K562 (cell line): ENCODE measurements around the gene ACADM. TPM values are rescaled to one million over a fixed set of nuclear protein-coding genes. Genes with fewer than 3 reads are reported as not detected.

Source experiments
- ATAC-seq: fragments of 200-7000 bp; cut with Tn5 transposase; 3 replicates; pipeline ENCODE4 v1.9.1; 2020; ENCODE audit warnings: moderate library complexity
- BruUV-seq: library from RNA; stranded (reverse); fragments of 400-500 nt; replicated peaks from 2 replicates; lab custom pipeline; 2021; lab: Mats Ljungman, UMichigan
- CTCF ChIA-PET: fragments of 300-600 bp; formaldehyde crosslinking; extraction: SDS; loops from one replicate; lab custom pipeline; 2021; ENCODE audit warnings: low intra/inter-chr PET ratio; lab: Yijun Ruan, JAX
- POLR2A ChIA-PET: fragments of 300-600, 350-650 bp; sonication (Branson Sonifier 250); formaldehyde crosslinking; extraction: SDS; loops from one replicate; lab custom pipeline; 2021; ENCODE audit warnings: antibody characterized with exemption, inconsistent platforms; lab: Yijun Ruan, JAX
- DNase-seq, 4 experiments: peaks; one replicate each; pipeline versions ENCODE4 v3.0.0 to v3.0.0-alpha.2; 2011 to 2018; ENCODE audit warnings: low spot score in 3 of 4, mixed read lengths in 3 of 4; ENCODE audit errors: extremely low read depth in 1 of 4
- FAIRE-seq: peaks from 2 replicates; lab custom pipeline; 2011; peaks lifted over from hg19 to GRCh38; lab: Jason Lieb, UNC
- H2AFZ ChIP-seq: 2 replicates; pipeline ENCODE4 v1.6.0; 2011; ENCODE audit warnings: low read depth, low read length, control low read depth, inconsistent platforms
- H3K27ac ChIP-seq: fragments of 200-600 bp; 3 replicates; pipeline ENCODE4 v1.8.0; 2011; ENCODE audit warnings: low read depth, mild to moderate bottlenecking, control low read depth, inconsistent platforms, low read length, moderate library complexity, mixed read lengths; ENCODE audit errors: extremely low read depth
- H3K27me3 ChIP-seq, 2 experiments: fragments of 300-600 bp in 1 of 2; 2 replicates in 1 of 2; 3 replicates in 1 of 2; pipeline versions ENCODE4 v1.6.0 to v1.8.0; 2011; ENCODE audit warnings: inconsistent platforms in 2 of 2, low read length in 2 of 2, mild to moderate bottlenecking in 1 of 2, mixed read lengths in 1 of 2, moderate library complexity in 1 of 2; ENCODE audit not compliant: control insufficient read depth in 2 of 2, insufficient read depth in 2 of 2
- H3K36me3 ChIP-seq: fragments of 300-600 bp; 3 replicates; pipeline ENCODE4 v1.8.0; 2011; ENCODE audit warnings: mild to moderate bottlenecking, low read length, inconsistent platforms; ENCODE audit not compliant: control insufficient read depth, insufficient read depth
- H3K4me1 ChIP-seq, 2 experiments: fragments of 200-600 bp in 1 of 2; replicated peaks in 1 of 2; 2 replicates in 1 of 2; 3 replicates in 1 of 2; pipeline versions ENCODE4 v1.5.1 to v1.8.0; 2011; ENCODE audit warnings: inconsistent platforms in 2 of 2, low read length in 2 of 2, mild to moderate bottlenecking in 1 of 2, mixed read lengths in 1 of 2, moderate library complexity in 1 of 2; ENCODE audit not compliant: control insufficient read depth in 2 of 2, insufficient read depth in 2 of 2
- H3K4me2 ChIP-seq: 2 replicates; pipeline ENCODE4 v1.6.1; 2011; ENCODE audit warnings: low read length, control low read depth, inconsistent platforms, mixed read lengths; ENCODE audit not compliant: insufficient read depth
- H3K4me3 ChIP-seq: fragments of 200-600 bp; sonication (generic), shearing (Covaris generic); 2 replicates; pipeline ENCODE4 v1.5.1; 2016; ENCODE audit warnings: control low read depth, inconsistent platforms
- H3K79me2 ChIP-seq: fragments of 200-600 bp; 3 replicates; pipeline ENCODE4 v1.8.0; 2011; ENCODE audit warnings: low read length, inconsistent platforms; ENCODE audit not compliant: control insufficient read depth, insufficient read depth
- H3K9ac ChIP-seq, 2 experiments: 2 replicates each; pipeline versions ENCODE4 v1.6.0 to v1.6.1; 2011; ENCODE audit warnings: low read depth in 2 of 2, low read length in 2 of 2, control low read depth in 1 of 2, inconsistent platforms in 1 of 2, mild to moderate bottlenecking in 1 of 2, mixed read lengths in 1 of 2; ENCODE audit not compliant: insufficient read depth in 1 of 2
- H3K9me1 ChIP-seq: one replicate; pipeline ENCODE4 v1.6.0; 2011; ENCODE audit warnings: inconsistent platforms, mild to moderate bottlenecking, low read length, moderate library complexity; ENCODE audit not compliant: control insufficient read depth, insufficient read depth
- H3K9me3 ChIP-seq: replicated peaks from 2 replicates; pipeline ENCODE4 v1.5.1; 2011; ENCODE audit warnings: low read depth, low read length, inconsistent platforms; ENCODE audit not compliant: control insufficient read depth, insufficient read depth
- H4K20me1 ChIP-seq: replicated peaks from 2 replicates; pipeline ENCODE4 v1.6.1; 2011; ENCODE audit warnings: low read length, inconsistent platforms, mixed read lengths; ENCODE audit not compliant: control insufficient read depth, insufficient read depth
- ARID1B ChIP-seq: fragments of 450-650 bp; IDR thresholded peaks from 2 replicates; pipeline ENCODE4 v1.6.1; 2016; ENCODE audit warnings: antibody characterized with exemption, mild to moderate bottlenecking, inconsistent platforms
- CBFB ChIP-seq: sonication (generic); formaldehyde crosslinking; IDR thresholded peaks from 2 replicates; pipeline ENCODE4 v1.4.0; 2020; ENCODE audit warnings: mild to moderate bottlenecking, missing genetic modification reagents
- CBX1 ChIP-seq: sonication (generic); IDR thresholded peaks from 2 replicates; pipeline ENCODE4 v1.6.1; 2016; ENCODE audit warnings: antibody characterized with exemption, low read depth, mild to moderate bottlenecking
- FOXA3 ChIP-seq, 2 experiments: fragments of 450-650 bp in 1 of 2; sonication (generic) in 1 of 2; formaldehyde crosslinking; IDR thresholded peaks in 1 of 2; conservative IDR thresholded peaks in 1 of 2; 2 replicates each; pipeline versions ENCODE4 v1.4.0 to v1.8.0; 2020 to 2022; ENCODE audit warnings: mild to moderate bottlenecking in 2 of 2, missing genetic modification reagents in 1 of 2
- FOXK2 ChIP-seq, 2 experiments: fragments of 450-650 bp; IDR thresholded peaks in 1 of 2; conservative IDR thresholded peaks in 1 of 2; 2 replicates each; pipeline ENCODE4 v1.6.1; 2016; ENCODE audit warnings: low read depth in 2 of 2, mild to moderate bottlenecking in 1 of 2
- L3MBTL2 ChIP-seq: fragments of 450-650 bp; IDR thresholded peaks from 2 replicates; pipeline ENCODE4 v1.6.1; 2016; ENCODE audit warnings: mild to moderate bottlenecking, moderate library complexity
- MEIS2 ChIP-seq: fragments of 450-650 bp; IDR thresholded peaks from 2 replicates; pipeline ENCODE4 v1.6.1; 2014; ENCODE audit warnings: mild to moderate bottlenecking; ENCODE audit not compliant: partially characterized antibody
- POLR2H ChIP-seq: IDR thresholded peaks from 2 replicates; pipeline ENCODE4 v1.6.1; 2016; ENCODE audit warnings: missing genetic modification characterization, low read depth, mild to moderate bottlenecking, control low read depth, missing compliant biosample characterization, moderate library complexity
- TEAD4 ChIP-seq, 2 experiments: sonication (generic) in 1 of 2; formaldehyde crosslinking in 1 of 2; IDR thresholded peaks; 2 replicates each; pipeline versions ENCODE4 v1.6.1 to v1.8.0; 2012 to 2022; ENCODE audit warnings: borderline replicate concordance in 1 of 2, inconsistent platforms in 1 of 2, low read length in 1 of 2, mild to moderate bottlenecking in 1 of 2, missing genetic modification reagents in 1 of 2
- ZNF224 ChIP-seq: sonication (generic); formaldehyde crosslinking; IDR thresholded peaks from 2 replicates; pipeline ENCODE4 v1.8.0; 2022; ENCODE audit warnings: mild to moderate bottlenecking, missing genetic modification reagents
- ZNF551 ChIP-seq: fragments of 250-450 bp; sonication (Bioruptor Pico); IDR thresholded peaks from 2 replicates; pipeline ENCODE4 v1.5.0; 2021; ENCODE audit warnings: mild to moderate bottlenecking, moderate library complexity
- in situ Hi-C: fragments of 300-500 bp; cut with MboI; formaldehyde crosslinking; loops from 4 replicates; pipeline ENCODE4 v1.15.0; 2018; ENCODE audit warnings: inconsistent platforms, mixed read lengths
- intact Hi-C: fragments of 100-400 bp; cut with micrococcal nuclease; formaldehyde crosslinking; loops from 2 replicates; pipeline ENCODE4 v1.14.2; 2022
- polyA plus RNA-seq, 8 experiments: library from polyadenylated mRNA; depleted of rRNA in 4 of 8; stranded (reverse) in 5 of 8; unstranded in 3 of 8; fragments of >200 nt; fragmentation: Nextera tagmentation in 2 of 8; fragmentation: Illumina TruSeq in 1 of 8; extraction: Ambion mirVana in 2 of 8; extraction: Trizol in 1 of 8; gene quantifications; 2 replicates each; pipeline versions ENCODE4 v1.2.1 to v1.2.3, GENCODE V29; 2011 to 2014; ENCODE audit warnings: inconsistent platforms in 1 of 8, missing spikeins in 1 of 8
- total RNA-seq, 7 experiments: library from RNA; depleted of rRNA in 6 of 7; stranded (reverse); fragments of >200 nt in 6 of 7; fragmentation: Illumina TruSeq in 2 of 7; extraction: Trizol in 2 of 7; gene quantifications; 2 replicates each; pipeline versions ENCODE4 v1.2.1 to v1.2.3, GENCODE V29; 2011 to 2021; ENCODE audit warnings: low replicate concordance in 1 of 7
- TF ChIP-seq, protein P1 (sequence below): IDR thresholded peaks from 3 replicates; pipeline ENCODE4 v1.6.1; 2011; ENCODE audit warnings: borderline replicate concordance, mild to moderate bottlenecking; ENCODE audit not compliant: insufficient read length, insufficient read depth
- TF ChIP-seq, protein P2 (sequence below): fragments of 450-650 bp; IDR thresholded peaks from 2 replicates; pipeline ENCODE4 v1.6.1; 2016
- TF ChIP-seq, protein P3 (sequence below): fragments of 250-450 bp; sonication (Bioruptor Pico); IDR thresholded peaks from 2 replicates; pipeline ENCODE4 v1.6.1; 2021; ENCODE audit warnings: mild to moderate bottlenecking
- TF ChIP-seq, protein P4 (sequence below): fragments of 250-450 bp; sonication (Bioruptor Pico); IDR thresholded peaks from 2 replicates; pipeline ENCODE4 v1.5.0; 2021; ENCODE audit warnings: mild to moderate bottlenecking, moderate library complexity

Gene ACADM
- total and polyA plus RNA-seq, 9 of the 15 experiments (the other 6 are each of a cell fraction or from before 2014, with no cell fraction given): 82.5 to 156 (median 123) TPM

DNA sequence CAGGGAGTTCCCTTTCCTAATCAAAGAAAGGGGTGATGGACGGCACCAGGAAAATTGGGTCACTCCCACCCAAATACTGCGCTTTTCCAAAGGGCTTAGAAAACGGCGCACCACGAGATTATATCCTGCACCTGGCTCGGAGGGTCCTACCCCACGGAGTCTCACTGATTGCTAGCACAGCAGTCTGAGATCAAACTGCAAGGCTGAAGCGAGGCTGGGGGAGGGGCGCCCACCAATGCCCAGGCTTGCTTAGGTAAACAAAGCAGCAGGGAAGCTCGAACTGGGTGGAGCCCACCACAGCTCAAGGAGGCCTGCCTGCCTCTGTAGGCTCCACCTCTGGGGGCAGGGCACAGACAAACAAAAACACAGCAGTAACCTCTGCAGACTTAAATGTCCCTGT is 46.5 kb upstream of the ACADM start (continued):
- TF ChIP-seq FOXK2 (conservative IDR thresholded peaks at IDR 0.05 in 1 of 2, IDR thresholded peaks at IDR 0.05 in 1 of 2; ENCODE audit: low read depth in 2 of 2): peak; percentile 65 to 79
- TF ChIP-seq L3MBTL2: 0 out of 2 replicates have a peak, but pooled peaks have one; percentile 6
- peak; percentile 72 to 92; a peak in 3 of 4 replicates for TF ChIP-seq FOXA3 (CRISPR knock-in tag; conservative IDR thresholded peaks at IDR 0.05 in 1 of 2, IDR thresholded peaks at IDR 0.05 in 1 of 2)

DNA sequence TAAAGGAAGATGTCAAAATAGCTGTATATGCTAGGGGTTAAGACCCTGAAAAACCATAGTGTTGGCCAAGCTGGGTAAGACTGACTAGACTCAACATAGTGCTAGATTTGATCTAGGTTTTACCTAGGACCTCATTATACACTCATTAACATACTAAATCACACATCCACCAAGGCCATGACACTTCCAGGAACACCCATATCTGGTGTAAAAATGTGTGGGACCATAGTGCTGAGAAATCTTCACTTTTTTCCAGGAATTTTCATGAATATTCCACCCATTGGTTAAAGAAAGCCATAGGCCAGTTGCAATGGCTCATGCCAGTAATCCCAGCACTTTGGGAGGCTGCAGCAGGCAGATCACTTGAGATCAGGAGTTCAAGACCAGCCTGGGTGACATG is 34.0 kb upstream of the ACADM start:
- Histone ChIP-seq H4K20me1 (no peaks in the 10 kb centered on the region), H3K27ac (no peak overlapping the region), H3K9me3 (no peaks in the 10 kb centered on the region), H3K9ac (no peak overlapping the region), H3K4me2 (no peak overlapping the region), H3K4me3 (no peak overlapping the region), H3K4me1 (peaks cover 0 to 23% of the 10 kb centered on the region in 2 experiments; a peak in 3 of 5 replicates), H3K27me3 (no peaks in the 10 kb centered on the region), H2AFZ (no peak overlapping the region), H3K36me3 (no peaks in the 10 kb centered on the region), H3K9me1 (no peaks in the 10 kb centered on the region), H3K79me2 (no peaks in the 10 kb centered on the region)
- POLR2A ChIA-PET: no interaction called here
- ATAC-seq: peak; percentile 74
- FAIRE-seq: no peak
- no TSS peak for BruUV-seq
- CTCF ChIA-PET: interaction anchor here (0.6 kb wide), 1 partner anchor 426 kb away, joined by 3 read pairs; no protein-coding TSS in a partner anchor
- intact Hi-C loops (no loop called here), in situ Hi-C loops (no loop called here)
- DNase-seq: peak in 2 of 4 experiments; percentile 25 to 65
- TF ChIP-seq MEIS2 (peak; percentile 95), ZNF551 (no peak), CBX1 (no peak), POLR2H (tag) (no peak), ARID1B (peak; percentile 79), ZNF224 (CRISPR knock-in tag) (no peak), TEAD4 (IDR thresholded peaks at IDR 0.05; ENCODE audit: low read length) (peak; percentile 49; the same call in 1 of the 2 replicates), TEAD4 (CRISPR knock-in tag; IDR thresholded peaks at IDR 0.05; ENCODE audit: borderline replicate concordance) (no peak), CBFB (CRISPR knock-in tag) (no peak)
- TF ChIP-seq, protein P1, sequence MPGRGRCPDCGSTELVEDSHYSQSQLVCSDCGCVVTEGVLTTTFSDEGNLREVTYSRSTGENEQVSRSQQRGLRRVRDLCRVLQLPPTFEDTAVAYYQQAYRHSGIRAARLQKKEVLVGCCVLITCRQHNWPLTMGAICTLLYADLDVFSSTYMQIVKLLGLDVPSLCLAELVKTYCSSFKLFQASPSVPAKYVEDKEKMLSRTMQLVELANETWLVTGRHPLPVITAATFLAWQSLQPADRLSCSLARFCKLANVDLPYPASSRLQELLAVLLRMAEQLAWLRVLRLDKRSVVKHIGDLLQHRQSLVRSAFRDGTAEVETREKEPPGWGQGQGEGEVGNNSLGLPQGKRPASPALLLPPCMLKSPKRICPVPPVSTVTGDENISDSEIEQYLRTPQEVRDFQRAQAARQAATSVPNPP: no peak
- TF ChIP-seq, protein P2, sequence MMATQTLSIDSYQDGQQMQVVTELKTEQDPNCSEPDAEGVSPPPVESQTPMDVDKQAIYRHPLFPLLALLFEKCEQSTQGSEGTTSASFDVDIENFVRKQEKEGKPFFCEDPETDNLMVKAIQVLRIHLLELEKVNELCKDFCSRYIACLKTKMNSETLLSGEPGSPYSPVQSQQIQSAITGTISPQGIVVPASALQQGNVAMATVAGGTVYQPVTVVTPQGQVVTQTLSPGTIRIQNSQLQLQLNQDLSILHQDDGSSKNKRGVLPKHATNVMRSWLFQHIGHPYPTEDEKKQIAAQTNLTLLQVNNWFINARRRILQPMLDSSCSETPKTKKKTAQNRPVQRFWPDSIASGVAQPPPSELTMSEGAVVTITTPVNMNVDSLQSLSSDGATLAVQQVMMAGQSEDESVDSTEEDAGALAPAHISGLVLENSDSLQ: peak; percentile 91
- TF ChIP-seq, protein P3, sequence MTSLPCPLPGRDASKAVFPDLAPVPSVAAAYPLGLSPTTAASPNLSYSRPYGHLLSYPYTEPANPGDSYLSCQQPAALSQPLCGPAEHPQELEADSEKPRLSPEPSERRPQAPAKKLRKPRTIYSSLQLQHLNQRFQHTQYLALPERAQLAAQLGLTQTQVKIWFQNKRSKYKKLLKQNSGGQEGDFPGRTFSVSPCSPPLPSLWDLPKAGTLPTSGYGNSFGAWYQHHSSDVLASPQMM (CRISPR knock-in tag): no peak
- TF ChIP-seq, protein P4, sequence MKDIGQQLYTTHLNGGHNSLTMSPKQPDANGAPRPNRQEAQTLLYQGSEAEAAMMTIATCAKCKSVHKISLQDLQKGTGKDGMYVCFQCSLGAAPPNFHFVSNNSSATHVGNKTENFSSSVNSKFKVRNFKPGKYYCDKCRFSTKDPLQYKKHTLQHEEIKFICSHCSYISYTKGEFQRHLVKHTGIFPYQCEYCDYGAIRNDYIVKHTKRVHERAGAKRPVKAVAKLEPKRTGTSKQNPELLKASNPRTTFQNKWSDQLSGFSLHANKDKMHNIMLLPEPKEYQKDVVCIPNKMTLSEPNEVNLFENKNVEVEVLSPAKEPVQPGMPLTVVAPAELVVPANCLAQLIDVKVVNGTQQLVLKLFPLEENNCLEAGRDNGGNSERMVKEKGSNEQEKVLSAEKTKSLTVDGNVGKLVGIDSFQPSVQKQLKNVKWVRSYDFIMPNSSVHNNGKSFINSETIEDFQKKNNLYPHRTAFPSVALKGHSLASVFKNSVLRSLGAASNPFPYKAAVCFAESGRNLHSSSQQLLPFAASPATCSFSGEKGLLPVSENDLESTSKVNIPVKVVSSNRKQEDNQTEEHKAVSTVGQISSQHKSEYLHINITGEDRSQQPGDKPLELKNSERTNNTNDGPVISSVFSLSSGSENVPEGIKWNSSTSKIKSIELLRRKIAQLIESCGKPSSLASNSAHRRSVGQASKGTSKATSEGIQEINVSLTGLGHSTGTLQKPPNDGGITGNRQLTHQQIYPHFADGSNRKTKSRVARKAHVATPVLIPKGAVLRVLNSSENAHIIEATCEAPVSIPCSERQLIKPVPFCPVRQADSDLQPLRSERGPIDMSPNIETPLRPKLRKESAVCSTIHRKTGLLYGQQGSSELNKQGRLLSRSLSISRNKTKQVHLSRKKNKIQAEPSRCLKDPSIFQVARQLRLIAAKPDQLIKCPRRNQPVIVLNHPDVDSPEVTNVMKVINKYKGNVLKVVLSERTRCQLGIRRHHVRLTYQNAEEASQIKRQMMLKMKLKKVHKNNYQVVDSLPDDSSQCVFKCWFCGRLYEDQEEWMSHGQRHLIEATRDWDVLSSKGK (CRISPR knock-in tag): no peak
